Endodermal cell (in vitro differentiated cells): Measurements from ENCODE around the gene SRRM1. TPM values are rescaled to one million over a fixed set of nuclear protein-coding genes. Genes with fewer than 3 reads are reported as not detected.
A peak's percentile ranks its signal among the peaks of the same experiment; 100 is the strongest.

ENCODE experiments used
- DNase-seq: peaks from one replicate; pipeline ENCODE4 v3.0.0-alpha.2; 2017
- H3K27ac ChIP-seq: 2 replicates; pipeline ENCODE4 v1.5.1; 2013; ENCODE audit warnings: mild to moderate bottlenecking, low read depth, low read length, moderate library complexity
- H3K27me3 ChIP-seq: 2 replicates; pipeline ENCODE4 v1.6.1; 2013; ENCODE audit warnings: mild to moderate bottlenecking, low read length, moderate library complexity; ENCODE audit not compliant: insufficient read depth, control insufficient read depth, poor library complexity, severe bottlenecking
- H3K36me3 ChIP-seq: 2 replicates; pipeline ENCODE4 v1.7.0; 2013; ENCODE audit warnings: mild to moderate bottlenecking, low read length, moderate library complexity; ENCODE audit not compliant: control insufficient read depth, insufficient read depth
- H3K4me1 ChIP-seq: one replicate; pipeline ENCODE4 v1.7.0; 2013; ENCODE audit warnings: low read length; ENCODE audit not compliant: control insufficient read depth, insufficient read depth
- H3K4me3 ChIP-seq: 2 replicates; pipeline ENCODE4 v1.5.1; 2013; ENCODE audit warnings: mild to moderate bottlenecking, low read length, moderate library complexity
- H3K9ac ChIP-seq: 2 replicates; pipeline ENCODE4 v1.6.1; 2013; ENCODE audit warnings: mild to moderate bottlenecking, low read length, moderate library complexity; ENCODE audit not compliant: poor library complexity, severe bottlenecking; ENCODE audit errors: extremely low read depth
- H3K9me3 ChIP-seq: 2 replicates; pipeline ENCODE4 v1.6.1; 2013; ENCODE audit warnings: mild to moderate bottlenecking, low read length, moderate library complexity; ENCODE audit not compliant: control insufficient read depth
- H3K27ac Mint-ChIP-seq: 2 replicates; pipeline ENCODE4 v1.8.0; 2020; ENCODE audit warnings: mixed read lengths
- H3K27me3 Mint-ChIP-seq: 2 replicates; pipeline ENCODE4 v1.8.0; 2021; ENCODE audit warnings: mild to moderate bottlenecking, mixed read lengths; ENCODE audit not compliant: insufficient read depth
- H3K36me3 Mint-ChIP-seq: 2 replicates; pipeline ENCODE4 v1.8.0; 2020; ENCODE audit warnings: low read depth, mixed read lengths
- H3K4me1 Mint-ChIP-seq: 2 replicates; pipeline ENCODE4 v1.8.0; 2020; ENCODE audit warnings: mixed read lengths
- H3K4me3 Mint-ChIP-seq: 2 replicates; pipeline ENCODE4 v1.8.0; 2020; ENCODE audit warnings: mild to moderate bottlenecking, moderate library complexity, mixed read lengths
- H3K9me3 Mint-ChIP-seq: 2 replicates; pipeline ENCODE4 v1.8.0; 2020; ENCODE audit warnings: mild to moderate bottlenecking, mixed read lengths
- CTCF ChIP-seq: fragments of 200-600 bp; sonication (generic); conservative IDR thresholded peaks from 2 replicates; pipeline ENCODE4 v1.5.0; 2021; ENCODE audit warnings: antibody characterized with exemption, mild to moderate bottlenecking
- WGBS, 2 experiments: methylation state at CpG; one replicate each; pipeline versions ENCODE4 v1.1.5 to v1.1.7; 2013; ENCODE audit warnings: missing lambda C conversion rate in 2 of 2, mixed read lengths in 1 of 2; ENCODE audit not compliant: insufficient coverage in 1 of 2, insufficient read length in 1 of 2; 5-methylcytosine and 5-hydroxymethylcytosine counted together
- long read RNA-seq, 4 experiments: library from polyadenylated mRNA in 2 of 4; library from RNA in 1 of 4; library from capped mRNA in 1 of 4; stranded (forward) in 3 of 4; unstranded in 1 of 4; transcript quantifications; one replicate each; pipeline ENCODE4 v2.0.0, GENCODE V29; 2020 to 2021; ENCODE audit warnings: inconsistent platforms in 1 of 4
- polyA plus RNA-seq, 2 experiments: library from polyadenylated mRNA; stranded (reverse); fragments of 50-300 nt; gene quantifications; one replicate each; pipeline ENCODE4 v1.2.3, GENCODE V29; 2013
- total RNA-seq, 2 donors: library from RNA; stranded (reverse); fragmentation: NEBNext Ultra II Directional in 1 of 2; extraction: Animal tissue kit (Norgen Biotek cat#: 25700) in 1 of 2; gene quantifications; 2 replicates in 1 of 2; 3 replicates in 1 of 2; pipeline ENCODE4 v1.2.1, GENCODE V29; 2021

The SRRM1 gene
- 100 to 1,000 TPM; 233 to 293 TPM for total RNA-seq
- 164 TPM for polyA plus RNA-seq (2013, experiment 1 of 2)
- 150 TPM for polyA plus RNA-seq (2013, experiment 2 of 2)
- long read RNA-seq, experiment 1, partial matches to known transcripts = 30 of 44 reads
- long read RNA-seq, experiment 1, other reads (novel, unspliced or antisense) = 14 of 44 reads
- long read RNA-seq, experiment 2, full-length matches to known transcripts = 185 of 638 reads
- long read RNA-seq, experiment 2, partial matches to known transcripts = 41 of 638 reads
- long read RNA-seq, experiment 2, other reads (novel, unspliced or antisense) = 412 of 638 reads
- long read RNA-seq, experiment 3, full-length matches to known transcripts = 35 of 184 reads
- long read RNA-seq, experiment 3, partial matches to known transcripts = 89 of 184 reads
- long read RNA-seq, experiment 3, other reads (novel, unspliced or antisense) = 60 of 184 reads
- long read RNA-seq, experiment 4, partial matches to known transcripts = 95 of 105 reads
- long read RNA-seq, experiment 4, other reads (novel, unspliced or antisense) = 7 of 105 reads

- peak; percentile 99 for DNase-seq
- no peaks in the 10 kb centered on the region for H3K9me3 ChIP-seq
- TF ChIP-seq CTCF = no peak
- H3K4me1 ChIP-seq = no peaks in the 10 kb centered on the region
- 0% methylated on average over 28 to 95 of the region's 95 CpGs for WGBS, 2 experiments
- Mint-ChIP-seq H3K27me3 (no peaks in the 10 kb centered on the region), H3K9me3 (no peaks in the 10 kb centered on the region), H3K36me3 (peaks cover 26% of the 10 kb centered on the region), H3K4me3 (peak within 1 kb of the TSS; percentile 95), H3K4me1 (peaks cover 21% of the 10 kb centered on the region), H3K27ac (peak within 1 kb of the TSS; percentile 100)
- H3K27ac ChIP-seq = peak within 1 kb of the TSS; percentile 98
- H3K27me3 ChIP-seq = no peaks in the 10 kb centered on the region
- peak within 1 kb of the TSS; percentile 98 for H3K9ac ChIP-seq
- peak within 1 kb of the TSS; percentile 93 for H3K4me3 ChIP-seq
- H3K36me3 ChIP-seq = peaks cover 27% of the 10 kb centered on the region
Measured at GRCh38 chr1:24642481-24643362, at the start of gene SRRM1. TSS of gene SRRM1 (plus strand) at chr1:24643302. CDS start at chr1:24643327, 25 bp downstream.

- TF ChIP-seq CTCF = no peak
- Histone ChIP-seq H3K4me3 (no peak overlapping the region), H3K27me3 (no peaks in the 10 kb centered on the region), H3K4me1 (no peaks in the 10 kb centered on the region), H3K27ac (no peak overlapping the region), H3K9ac (no peak overlapping the region), H3K9me3 (no peaks in the 10 kb centered on the region), H3K36me3 (no peaks in the 10 kb centered on the region)
- DNase-seq = no peak
- no peaks in the 10 kb centered on the region for H3K36me3 Mint-ChIP-seq
- no peaks in the 10 kb centered on the region for H3K27me3 Mint-ChIP-seq
- 91 to 100% methylated on average over 2 to 3 of the region's 3 CpGs for WGBS, 2 experiments
- H3K9me3 Mint-ChIP-seq = no peaks in the 10 kb centered on the region
- H3K4me1 Mint-ChIP-seq = peaks cover 3% of the 10 kb centered on the region
- H3K4me3 Mint-ChIP-seq = no peak overlapping the region
- H3K27ac Mint-ChIP-seq = no peak overlapping the region
Measured at GRCh38 chr1:24594328-24594598, 48.8 kb upstream of the SRRM1 start.

GRCh38 chr1:24596401-24596880 is 46.7 kb upstream of the SRRM1 start:
- Mint-ChIP-seq H3K9me3 (no peaks in the 10 kb centered on the region), H3K4me3 (no peak overlapping the region), H3K27me3 (no peaks in the 10 kb centered on the region), H3K36me3 (no peaks in the 10 kb centered on the region), H3K4me1 (peaks cover 8% of the 10 kb centered on the region), H3K27ac (no peak overlapping the region)
- peak; percentile 35 for DNase-seq
- no peak for TF ChIP-seq CTCF
- Histone ChIP-seq H3K27ac (no peak overlapping the region), H3K4me3 (no peak overlapping the region), H3K36me3 (no peaks in the 10 kb centered on the region), H3K4me1 (no peaks in the 10 kb centered on the region), H3K27me3 (no peaks in the 10 kb centered on the region), H3K9ac (no peak overlapping the region), H3K9me3 (no peaks in the 10 kb centered on the region)
- WGBS, 2 experiments = 95 to 100% methylated on average over 6 to 9 of the region's 9 CpGs
